Measurements from ENCODE around the gene NXF1. TPM values are rescaled to one million over a fixed set of nuclear protein-coding genes. Genes with fewer than 3 reads are reported as not detected.

NXF1 gene
- total and polyA plus RNA-seq, 2 of the 13 experiments (the other 11 are each of a cell fraction or from before 2014, with no cell fraction given): 30.4 to 30.9 TPM

- TF ChIP-seq ZBTB44 (CRISPR knock-in tag; IDR thresholded peaks at IDR 0.05) (0 out of 2 replicates have a peak, but pooled peaks have one; percentile 12), PHF21A (CRISPR knock-in tag; IDR thresholded peaks at IDR 0.05) (peak; percentile 46), TAF15 (IDR thresholded peaks at IDR 0.05; ENCODE audit: low read depth, low read length, poor library complexity, severe bottlenecking) (no peak), ZNF816 (CRISPR knock-in tag; IDR thresholded peaks at IDR 0.05; ENCODE audit: borderline replicate concordance) (peak; percentile 44; the same call in 1 of the 2 replicates), ZNF709 (CRISPR knock-in tag; IDR thresholded peaks at IDR 0.05) (peak; percentile 26; the same call in 1 of the 2 replicates), ZBTB49 (CRISPR knock-in tag; IDR thresholded peaks at IDR 0.05; ENCODE audit: borderline replicate concordance) (peak; percentile 84; the same call in 1 of the 2 replicates), ZNF766 (CRISPR knock-in tag; IDR thresholded peaks at IDR 0.05; ENCODE audit: borderline replicate concordance) (peak; percentile 49; the same call in 1 of the 2 replicates), ZBTB39 (CRISPR knock-in tag; IDR thresholded peaks at IDR 0.05) (no peak), CENPT (CRISPR knock-in tag; IDR thresholded peaks at IDR 0.05; ENCODE audit: low read depth) (no peak), TIGD3 (CRISPR knock-in tag; IDR thresholded peaks at IDR 0.05; ENCODE audit: borderline replicate concordance) (no peak), ZKSCAN8 (CRISPR knock-in tag; IDR thresholded peaks at IDR 0.05; ENCODE audit: borderline replicate concordance) (peak; percentile 69; the same call in 1 of the 2 replicates), ASH2L (IDR thresholded peaks at IDR 0.05; ENCODE audit: insufficient read length, low read depth, low read length) (peak; percentile 89), ZNF264 (CRISPR knock-in tag; IDR thresholded peaks at IDR 0.05) (no peak), ZNF691 (CRISPR knock-in tag; IDR thresholded peaks at IDR 0.05; ENCODE audit: borderline replicate concordance, low read depth) (0 out of 2 replicates have a peak, but pooled peaks have one; percentile 65), RORA (CRISPR knock-in tag; IDR thresholded peaks at IDR 0.05) (no peak), PATZ1 (CRISPR knock-in tag; IDR thresholded peaks at IDR 0.05) (no peak)
Observed at GRCh38 chr11:62839050-62839945, 34.1 kb upstream of the NXF1 start, which contains the start of gene WDR74 (continued).
